HG03571 (cell line): ENCODE measurements around the gene DOCK3.
"Not testable (repeated sequence)": the region's sequence is repeated elsewhere in the genome, so short reads cannot be mapped to it uniquely, and the experiment has no call there.

Source experiments
- ATAC-seq: cut with Tn5 transposase; IDR thresholded peaks from one replicate; pipeline ENCODE4 v1.9.1; 2021; ENCODE audit not compliant: unreplicated experiment

The DOCK3 gene

DNA sequence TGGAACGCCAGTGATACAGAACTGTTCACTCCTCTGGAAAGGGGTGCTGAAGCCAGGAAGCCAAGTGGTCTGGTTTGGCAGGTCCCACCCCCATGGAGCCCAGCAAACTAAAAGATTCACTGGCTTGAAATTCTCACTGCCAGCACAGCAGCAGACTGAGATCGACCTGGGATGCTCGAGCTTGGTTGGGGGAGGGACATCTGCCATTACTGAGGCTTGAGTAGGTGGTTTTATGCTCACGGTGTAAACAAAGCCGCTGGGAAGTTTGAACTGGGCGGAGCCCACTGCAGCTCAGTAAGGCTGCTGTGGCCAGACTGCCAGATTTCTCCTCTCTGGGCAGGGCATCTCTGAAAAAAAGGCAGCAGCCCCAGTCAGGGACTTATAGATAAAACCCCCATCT lies 417.4 kb downstream of the DOCK3 start:
- ATAC-seq = not testable (repeated sequence)

DNA sequence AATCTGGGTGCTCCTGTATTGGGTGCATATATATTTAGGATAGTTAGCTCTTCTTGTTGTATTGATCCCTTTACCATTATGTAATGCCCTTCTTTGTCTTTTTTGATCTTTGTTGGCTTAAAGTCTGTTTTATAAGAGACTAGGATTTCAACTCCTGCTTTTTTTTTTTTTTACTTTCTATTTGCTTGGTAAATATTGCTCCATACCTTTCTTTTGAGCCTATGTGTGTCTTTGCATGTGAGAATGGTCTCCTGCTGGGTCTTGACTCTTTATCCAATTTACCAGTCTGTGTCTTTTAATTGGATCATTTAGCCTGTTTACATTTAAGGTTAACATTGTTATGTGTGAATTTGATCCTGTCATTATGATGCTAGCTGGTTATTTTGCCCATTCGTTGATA lies 420.1 kb downstream of the DOCK3 start:
- not testable (repeated sequence) for ATAC-seq

DNA sequence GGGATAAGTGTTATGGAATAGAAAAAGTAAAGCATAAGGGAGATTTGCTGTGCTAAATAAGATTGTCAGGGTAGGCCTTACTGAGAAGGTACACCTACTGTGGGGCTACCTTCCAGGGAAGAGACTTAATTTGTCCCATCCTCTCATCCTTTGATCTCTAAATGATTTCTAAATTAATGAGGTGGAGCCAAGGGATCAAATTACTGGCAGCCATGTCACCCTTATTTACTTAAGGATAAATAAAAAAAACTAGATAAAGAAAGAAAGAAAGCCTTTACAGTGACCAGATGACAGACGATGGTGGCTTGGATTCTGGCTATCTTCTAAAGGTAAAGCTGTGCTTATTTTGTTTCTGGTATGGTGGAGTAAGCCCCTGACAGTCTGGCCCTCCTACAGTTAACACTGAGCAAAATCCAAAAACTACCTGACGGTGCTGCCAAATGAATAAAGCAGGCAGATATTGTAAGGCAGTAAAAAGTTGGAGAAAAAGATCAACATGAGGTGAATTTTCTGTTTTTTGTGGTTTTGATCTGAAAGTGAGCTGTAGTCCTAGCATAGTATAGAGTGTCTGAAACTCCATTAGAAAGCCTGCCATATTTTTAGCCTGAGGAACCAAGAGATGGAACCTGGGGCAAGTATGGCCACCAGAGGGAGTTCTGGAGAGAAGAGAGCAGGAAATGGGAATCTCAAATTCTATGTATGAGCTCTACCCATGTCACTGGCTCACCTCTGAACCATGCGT lies 425.2 kb downstream of the DOCK3 start:
- no peak for ATAC-seq

- no peak for ATAC-seq
Observed at GRCh38 chr3:51100536-51100851, 425.8 kb downstream of the DOCK3 start.

DNA sequence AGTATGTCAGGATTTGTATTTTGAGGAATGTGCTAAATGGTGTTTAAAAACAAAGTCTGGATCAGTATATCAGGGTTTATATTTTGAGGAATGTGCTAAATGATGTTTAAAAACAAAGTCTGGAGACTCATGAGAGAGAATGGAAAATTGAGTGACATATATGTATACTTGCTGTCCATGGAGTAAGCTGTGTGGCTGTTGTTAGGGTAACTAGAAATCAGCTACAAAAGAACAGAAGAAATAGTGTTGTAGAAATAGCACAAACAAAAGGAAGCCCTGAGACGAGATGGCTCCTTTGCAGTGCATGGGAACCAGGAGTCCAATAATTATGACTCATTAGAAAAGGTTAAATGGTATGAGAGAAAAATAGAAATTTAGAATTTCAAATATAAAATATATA lies 427.7 kb downstream of the DOCK3 start:
- no peak for ATAC-seq

- no peak for ATAC-seq
Observed at GRCh38 chr3:51106242-51106876, 431.6 kb downstream of the DOCK3 start.

DNA sequence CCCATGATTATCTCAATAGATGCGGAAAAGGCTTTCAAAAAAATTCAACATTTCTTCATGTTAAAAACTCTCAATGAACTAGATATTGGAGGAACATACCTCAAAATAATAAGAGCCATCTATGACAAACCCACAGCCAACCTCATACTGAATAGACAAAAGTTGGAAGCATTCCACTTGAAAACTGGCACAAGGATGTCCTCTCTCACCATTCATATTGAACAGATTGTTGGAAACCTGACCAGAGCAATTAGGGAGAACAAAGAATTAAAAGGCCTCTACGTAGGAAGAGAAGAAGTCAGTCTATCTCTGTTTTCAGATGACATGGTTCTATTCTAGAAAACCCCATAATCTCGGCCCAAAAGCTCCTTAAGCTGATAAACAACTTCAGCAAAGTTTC lies 435.9 kb downstream of the DOCK3 start:
- ATAC-seq = no peak

DNA sequence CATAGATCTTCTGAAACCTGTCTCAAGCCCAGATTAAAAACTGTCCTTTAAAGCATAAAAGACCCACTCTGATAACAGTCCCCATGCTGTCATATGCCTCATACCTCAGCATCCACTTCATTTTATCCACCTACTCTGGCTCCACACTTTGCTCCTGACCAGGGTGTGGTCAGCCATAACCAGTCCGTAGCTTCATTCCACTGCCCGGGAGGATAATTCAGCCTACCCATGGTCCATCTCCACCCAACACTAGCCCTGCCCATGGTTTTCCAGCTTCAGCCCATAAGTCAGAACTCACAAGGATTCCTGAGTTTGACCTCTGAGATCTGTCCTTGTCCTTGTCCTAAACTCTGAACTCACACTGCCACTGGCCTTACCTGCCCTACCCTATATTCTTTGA lies 448.2 kb downstream of the DOCK3 start:
- ATAC-seq = no peak

GRCh38 chr3:51123531-51123930 lies 448.8 kb downstream of the DOCK3 start:
- ATAC-seq = no peak

DNA sequence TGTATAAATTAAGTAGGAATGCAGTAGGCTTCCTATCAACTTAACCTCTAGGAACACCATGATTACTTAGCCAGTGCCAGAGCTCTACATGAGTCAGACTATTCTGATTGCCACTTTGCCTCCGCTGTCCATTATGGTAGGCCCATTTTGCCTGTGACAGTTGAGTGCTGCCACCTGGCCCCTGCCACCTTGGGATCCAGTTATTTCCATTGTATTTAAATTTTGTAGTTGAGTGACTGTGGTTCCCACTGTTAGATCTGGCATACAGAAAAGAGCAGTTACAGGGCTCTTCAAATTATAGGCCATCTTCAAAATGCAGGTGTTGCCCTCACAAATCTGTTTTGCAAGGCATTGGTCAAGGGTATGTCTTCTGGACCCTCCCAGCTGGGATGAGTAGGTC lies 456.9 kb downstream of the DOCK3 start:
- not testable (repeated sequence) for ATAC-seq

GRCh38 chr3:51137715-51138114 lies 463.0 kb downstream of the DOCK3 start:
- no peak for ATAC-seq

GRCh38 chr3:51139616-51140015 lies 464.9 kb downstream of the DOCK3 start:
- no peak for ATAC-seq

DNA sequence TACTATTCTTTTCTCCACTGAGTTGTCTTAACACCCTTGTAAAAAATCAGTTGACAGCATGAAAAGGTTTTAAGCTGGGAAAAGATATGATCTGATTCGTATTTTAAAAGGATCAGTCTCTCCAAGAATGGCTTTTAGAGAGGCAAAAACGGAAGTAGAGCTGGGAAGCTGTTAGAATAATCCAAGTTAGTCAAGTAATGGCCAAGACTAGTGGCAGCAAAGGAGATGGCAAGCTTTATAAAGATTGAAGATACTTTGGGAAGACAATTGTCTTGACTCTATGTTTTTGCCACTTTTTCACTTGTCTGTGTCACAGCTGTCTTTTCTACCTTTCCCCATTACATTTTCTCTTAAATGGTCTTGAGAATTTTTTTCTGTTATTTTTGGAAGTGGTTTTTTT lies 466.8 kb downstream of the DOCK3 start:
- ATAC-seq = no peak

GRCh38 chr3:51145811-51146585 lies 471.3 kb downstream of the DOCK3 start:
- no peak for ATAC-seq

- no peak for ATAC-seq
Observed at GRCh38 chr3:51146781-51147180, 472.1 kb downstream of the DOCK3 start.

GRCh38 chr3:51156147-51156546 lies 481.4 kb downstream of the DOCK3 start:
- ATAC-seq = no peak

DNA sequence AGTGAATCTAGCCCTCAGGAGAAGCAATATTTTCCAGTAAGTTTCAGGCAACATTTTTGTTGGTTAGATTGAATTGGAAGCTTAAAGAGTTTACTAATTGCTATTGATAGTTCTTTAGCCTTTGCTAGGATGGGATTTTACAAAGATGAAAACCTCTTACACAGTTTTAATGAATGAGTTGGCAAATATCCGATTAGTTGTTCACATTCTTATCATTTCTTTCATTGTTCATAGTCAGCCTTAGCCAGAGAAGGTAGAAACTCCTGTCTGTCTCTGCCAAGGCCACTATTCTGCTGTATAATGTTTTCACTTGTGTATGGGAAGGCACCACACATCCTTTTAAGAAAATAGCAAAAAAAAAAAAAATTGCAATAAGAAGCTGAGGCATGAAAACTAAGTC lies 488.3 kb downstream of the DOCK3 start:
- no peak for ATAC-seq

DNA sequence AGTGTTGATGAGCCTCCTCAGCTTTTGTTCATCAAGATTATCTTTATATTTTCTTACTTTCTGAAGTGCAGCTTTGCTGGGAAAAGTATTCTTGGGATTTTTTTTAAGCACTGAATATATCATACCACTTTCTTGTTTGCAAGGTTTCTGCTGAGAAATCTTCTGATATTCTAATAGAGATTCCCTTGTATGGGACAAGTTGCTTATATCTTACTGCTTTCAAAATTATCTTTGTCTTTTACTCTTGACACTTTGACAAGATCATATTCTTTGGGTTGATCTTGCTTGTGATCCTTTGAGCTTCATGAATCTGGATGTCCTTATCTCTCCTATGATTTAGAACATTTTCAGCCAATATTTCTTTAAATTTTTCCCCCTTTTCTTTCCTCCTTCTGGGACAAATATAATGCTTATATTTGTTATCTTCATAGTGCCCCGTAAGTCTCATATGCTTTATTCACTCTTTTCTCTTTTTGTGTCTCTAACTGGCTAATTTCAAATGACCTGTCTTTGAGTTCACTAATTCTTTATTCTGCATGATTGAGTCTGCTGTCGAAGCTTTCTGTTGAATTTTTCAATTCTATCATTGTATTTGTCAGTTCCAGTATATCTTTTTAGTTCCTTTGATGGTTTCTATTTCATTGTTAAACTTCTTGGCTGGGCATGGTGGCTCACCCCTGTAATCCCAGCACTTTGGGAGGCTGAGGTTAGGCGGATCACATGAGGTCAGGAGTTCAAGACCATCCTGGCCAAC lies 499.0 kb downstream of the DOCK3 start:
- ATAC-seq = no peak

- ATAC-seq = no peak
Observed at GRCh38 chr3:51176923-51177322, 502.2 kb downstream of the DOCK3 start.

- not testable (repeated sequence) for ATAC-seq
Observed at GRCh38 chr3:51186446-51186845, 511.7 kb downstream of the DOCK3 start.

DNA sequence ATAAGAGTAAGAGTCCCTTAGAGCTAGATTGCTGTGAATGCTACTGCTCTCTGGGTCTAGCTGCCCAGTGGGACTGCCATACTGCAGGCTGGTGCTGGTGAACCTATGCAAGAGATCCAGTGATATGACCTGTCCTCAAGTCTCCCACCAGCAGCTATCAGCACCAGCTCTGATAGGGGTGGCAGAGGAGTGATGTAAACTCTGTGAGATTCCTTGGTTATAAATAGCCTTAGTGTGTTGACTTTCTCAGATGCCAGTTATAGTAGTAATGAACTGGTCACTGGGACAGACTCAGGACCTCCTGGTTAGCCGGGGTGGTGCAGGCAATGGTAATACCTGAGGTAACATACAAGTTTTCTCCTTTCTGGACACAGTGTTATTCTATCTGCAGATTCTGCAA lies 515.5 kb downstream of the DOCK3 start:
- ATAC-seq = no peak
